CD4-positive, alpha-beta T cell treated with Interferon gamma for 1 hour (primary cell): ENCODE measurements around the gene SHPK.

Experiments
- DNase-seq: peaks from one replicate; pipeline ENCODE4 v3.0.0-alpha.2; 2020

SHPK gene

DNA sequence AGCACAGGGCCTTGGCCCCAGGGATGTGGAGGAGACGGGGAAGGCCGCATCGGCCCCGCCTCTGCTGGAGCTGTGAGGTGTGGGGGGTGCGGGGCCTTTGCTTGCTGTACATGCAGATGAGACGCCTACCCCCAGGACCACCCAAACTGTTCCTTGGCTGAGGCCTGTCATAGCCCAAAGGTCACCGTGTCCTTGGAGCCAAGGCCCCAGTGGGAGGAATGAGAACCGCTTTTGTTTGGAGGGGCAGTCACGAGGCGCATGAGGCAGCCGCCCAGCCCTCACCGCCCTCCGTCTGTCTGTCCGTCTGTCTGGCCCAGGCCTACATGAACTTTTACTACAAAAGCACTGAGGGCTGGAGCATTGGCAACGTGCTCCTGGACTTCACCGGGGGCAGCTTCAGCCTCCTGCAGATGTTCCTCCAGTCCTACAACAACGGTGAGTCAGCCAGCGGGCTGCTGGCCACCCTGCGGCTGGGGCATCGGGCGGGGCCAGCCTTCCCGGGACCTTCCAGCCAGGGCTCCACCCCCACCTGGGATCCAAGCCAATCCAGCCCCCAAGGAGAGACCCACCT lies 23.6 kb upstream of the SHPK start:
- no peak for DNase-seq

DNA sequence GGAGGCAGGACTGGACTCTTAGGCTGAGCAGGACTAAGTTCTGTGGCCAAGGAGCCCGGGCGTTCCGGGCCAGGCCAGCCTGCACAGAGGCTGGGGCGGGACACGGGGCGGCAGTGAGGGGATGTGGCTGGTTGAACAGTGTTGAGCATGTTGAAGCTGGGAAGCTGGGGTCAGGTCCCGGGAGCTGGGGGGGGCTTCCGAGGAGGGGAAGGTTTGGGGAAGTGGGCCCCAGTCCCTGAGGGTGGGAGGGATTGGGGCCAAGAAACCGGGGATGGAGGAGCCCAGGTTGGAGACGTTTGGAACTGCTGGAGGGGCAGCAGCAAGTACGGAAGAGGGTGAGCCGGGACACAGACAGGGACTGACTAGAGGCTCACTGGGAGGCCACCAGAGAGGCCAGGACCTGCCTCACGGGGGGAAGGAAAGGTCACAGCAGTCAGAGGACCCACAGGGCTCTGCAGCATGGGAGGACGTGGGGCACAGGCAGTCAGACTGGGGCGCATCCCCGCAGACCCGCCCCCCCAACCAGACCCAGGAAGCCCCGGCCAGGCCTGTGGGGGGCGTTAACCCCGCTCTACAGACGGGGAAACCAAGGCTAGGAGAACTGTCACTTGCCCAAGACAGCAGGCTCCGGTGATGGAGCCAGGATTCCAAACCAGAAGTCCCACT lies 22.9 kb upstream of the SHPK start:
- no peak for DNase-seq

DNA sequence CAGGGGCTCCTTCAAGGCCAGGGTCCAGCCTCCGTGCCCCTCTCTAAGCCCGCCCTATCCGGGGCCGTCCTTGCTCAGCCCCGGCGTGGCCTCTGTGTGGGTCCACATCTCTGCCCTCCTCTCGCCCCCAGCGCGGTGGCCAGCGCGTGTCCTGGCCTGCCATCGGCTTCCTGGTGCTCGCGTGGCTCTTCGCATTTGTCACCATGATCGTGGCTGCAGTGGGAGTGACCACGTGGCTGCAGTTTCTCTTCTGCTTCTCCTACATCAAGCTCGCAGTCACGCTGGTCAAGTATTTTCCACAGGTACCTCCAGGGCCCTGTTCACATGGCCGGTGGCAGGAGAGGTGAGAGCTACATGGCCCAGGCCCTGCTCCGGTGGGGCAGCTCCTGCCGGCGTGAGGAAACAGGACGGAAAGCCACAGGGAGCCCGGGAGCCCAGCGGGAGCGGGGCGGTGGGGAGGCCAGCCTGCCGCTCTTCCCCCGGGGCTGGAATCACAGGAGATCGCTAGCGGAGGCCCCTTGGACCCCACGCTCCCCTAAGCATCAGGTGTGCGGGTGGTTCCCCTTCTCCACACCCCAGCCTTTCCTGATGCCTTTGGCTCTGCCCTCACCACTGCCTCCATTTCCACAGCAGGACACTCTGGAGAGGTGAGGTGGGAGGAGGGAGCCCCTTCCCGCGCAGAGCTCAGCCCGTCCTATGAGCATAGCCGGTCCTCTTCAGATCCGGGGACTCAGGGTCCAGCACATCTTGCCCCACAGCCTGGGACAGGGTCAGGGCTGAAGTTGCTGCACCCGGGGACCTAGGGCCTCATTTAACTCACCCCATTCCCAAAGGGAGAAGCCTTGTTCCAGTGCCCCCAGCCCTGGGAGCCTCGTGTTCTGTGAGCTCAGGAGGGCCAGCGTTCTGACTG lies 22.1 kb upstream of the SHPK start:
- no peak for DNase-seq

DNA sequence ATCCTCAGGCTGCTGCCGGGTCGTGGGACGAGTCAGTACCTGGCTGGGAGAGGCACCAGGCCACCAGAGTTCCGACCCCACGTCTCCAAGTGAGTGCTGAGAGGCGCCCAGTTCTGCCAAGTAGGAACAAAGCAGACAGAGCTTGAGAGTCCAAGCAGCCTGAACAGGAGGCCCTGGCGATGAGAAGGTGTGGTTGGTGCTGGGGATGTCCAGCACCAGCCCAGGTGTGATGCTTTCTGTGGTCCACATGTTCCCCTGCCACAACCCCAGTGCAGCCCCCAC lies 21.5 kb upstream of the SHPK start:
- DNase-seq: no peak

DNA sequence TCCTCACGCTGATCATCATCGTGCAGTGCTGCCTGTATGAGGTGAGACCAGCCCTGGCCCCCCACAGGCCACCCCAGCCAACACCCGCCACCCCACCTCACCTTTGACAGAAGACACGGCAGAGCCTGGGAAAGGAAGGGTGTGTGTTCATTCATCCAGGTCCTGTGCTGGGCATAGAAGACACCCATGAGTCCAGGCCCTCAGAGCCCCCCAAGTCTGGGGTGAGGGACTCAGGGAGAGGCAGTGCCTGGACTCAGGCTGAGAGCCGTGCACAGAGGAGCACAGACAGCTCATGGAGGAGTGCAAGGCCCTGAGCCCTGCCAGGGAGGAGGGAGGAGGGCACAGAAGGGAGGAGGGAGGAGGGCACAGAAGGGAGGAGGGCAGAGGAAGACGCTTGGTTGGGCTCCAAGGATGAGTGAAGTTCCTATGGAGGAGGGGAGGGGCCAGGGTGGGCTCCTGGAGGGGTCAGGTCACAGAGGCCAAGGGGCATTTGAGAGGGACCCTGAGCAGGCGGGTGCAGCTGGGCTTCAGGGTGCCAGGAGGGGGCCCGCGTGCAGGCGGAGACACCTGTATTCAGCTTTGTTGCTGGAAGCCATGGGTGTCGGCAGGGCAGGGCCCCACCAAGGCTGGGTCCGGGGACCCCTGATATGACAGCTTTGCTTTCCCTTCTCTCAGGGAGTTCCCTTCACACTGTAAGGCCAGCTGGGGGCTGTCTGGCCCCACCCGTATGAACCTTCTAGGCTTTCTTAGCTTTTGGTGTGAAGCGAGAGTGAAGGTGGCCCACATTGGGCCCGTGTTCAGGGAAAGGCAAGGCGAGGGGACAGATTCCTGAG lies 20.9 kb upstream of the SHPK start:
- DNase-seq: no peak

DNA sequence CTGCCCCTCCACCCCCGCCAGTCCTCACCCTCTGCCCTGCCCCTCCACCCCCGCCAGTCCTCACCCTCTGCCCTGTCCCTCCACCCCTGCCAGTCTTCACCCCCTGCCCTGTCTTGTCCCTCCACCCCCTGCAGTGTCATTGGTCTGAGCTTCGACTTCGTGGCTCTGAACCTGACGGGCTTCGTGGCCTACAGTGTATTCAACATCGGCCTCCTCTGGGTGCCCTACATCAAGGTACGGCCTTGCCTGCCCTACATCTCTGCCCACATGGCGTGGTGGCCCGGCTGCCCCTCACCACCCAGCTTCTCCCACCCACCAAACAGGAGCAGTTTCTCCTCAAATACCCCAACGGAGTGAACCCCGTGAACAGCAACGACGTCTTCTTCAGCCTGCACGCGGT lies 20.3 kb upstream of the SHPK start:
- DNase-seq: no peak

DNA sequence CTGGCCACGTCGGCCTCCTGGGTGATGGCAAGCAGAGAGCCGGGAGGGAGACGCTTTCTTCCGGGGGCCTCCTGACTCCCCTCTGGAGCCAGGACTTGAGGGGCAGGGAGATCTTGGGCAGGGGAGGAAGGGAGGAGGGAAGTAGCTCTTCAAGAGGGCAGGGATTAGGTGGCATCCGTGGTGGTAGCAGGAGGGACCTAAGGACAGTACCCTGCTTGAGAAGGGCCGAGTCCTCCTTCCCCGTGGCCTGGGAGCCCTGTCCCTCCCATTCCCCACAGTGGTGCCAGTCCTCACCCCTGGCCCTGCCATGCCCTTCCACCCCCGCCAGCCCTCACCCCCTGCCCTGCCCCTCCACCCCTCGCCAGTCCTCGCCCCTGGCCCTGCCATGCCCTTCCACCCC lies 19.7 kb upstream of the SHPK start:
- DNase-seq: no peak

DNA sequence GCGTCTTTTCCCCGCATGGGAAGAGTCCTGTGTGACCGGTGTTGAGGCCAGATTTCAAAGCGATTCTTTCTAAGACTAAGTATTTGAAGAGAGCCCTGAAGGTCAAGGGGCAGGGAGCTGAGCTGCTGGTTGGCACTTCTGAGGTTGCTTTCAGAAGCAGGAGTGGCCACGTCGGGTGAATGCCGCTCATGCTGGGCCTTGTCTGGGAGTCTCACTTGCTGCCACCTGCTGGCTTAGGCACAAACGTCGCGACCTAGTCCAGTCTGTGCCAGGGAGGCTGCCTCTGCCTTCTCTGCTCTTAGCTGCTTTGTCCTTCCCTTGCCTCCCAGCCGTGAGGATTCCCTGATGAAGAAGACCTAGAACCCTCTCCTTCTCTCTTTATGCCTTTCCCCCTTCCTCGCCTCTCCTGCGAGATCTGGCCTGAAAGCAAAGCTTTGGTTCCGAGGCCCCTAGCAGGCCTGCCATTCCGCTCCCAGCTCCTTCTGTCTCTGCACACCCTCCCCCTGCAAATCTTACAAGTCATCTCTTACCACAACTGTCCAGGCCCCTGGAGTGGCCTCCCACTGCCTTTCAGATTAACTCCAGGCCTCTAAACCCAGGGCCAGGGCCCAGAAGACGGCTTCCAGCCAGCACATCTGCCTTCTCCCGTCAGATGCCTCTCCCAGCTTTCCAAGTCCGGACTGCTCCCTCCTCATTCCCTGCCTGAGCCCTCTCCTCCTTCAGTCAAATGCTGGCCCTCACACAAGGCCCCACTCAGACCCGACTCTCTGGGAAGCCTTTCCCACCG lies 11.9 kb upstream of the SHPK start:
- DNase-seq: peak; percentile 36

DNA sequence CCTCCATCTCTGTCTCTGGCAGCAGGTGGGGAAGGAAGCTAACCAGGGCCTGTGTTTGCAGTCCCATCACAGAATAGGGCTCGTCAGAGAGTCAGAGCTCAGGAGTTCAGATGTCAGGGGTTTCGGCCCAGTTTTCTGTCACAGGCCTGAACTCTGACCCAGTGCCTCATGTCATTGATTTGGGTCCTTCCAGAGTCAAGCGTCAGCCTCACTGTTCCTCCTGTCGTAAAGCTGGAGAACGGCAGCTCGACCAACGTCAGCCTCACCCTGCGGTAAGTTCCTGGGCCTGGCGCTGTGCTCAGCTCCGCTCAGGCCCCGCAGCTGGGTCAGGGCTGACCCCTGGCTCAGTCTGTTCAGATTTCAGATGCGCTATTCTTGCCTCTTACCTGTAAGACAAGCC lies 11.2 kb upstream of the SHPK start:
- DNase-seq: no peak

DNA sequence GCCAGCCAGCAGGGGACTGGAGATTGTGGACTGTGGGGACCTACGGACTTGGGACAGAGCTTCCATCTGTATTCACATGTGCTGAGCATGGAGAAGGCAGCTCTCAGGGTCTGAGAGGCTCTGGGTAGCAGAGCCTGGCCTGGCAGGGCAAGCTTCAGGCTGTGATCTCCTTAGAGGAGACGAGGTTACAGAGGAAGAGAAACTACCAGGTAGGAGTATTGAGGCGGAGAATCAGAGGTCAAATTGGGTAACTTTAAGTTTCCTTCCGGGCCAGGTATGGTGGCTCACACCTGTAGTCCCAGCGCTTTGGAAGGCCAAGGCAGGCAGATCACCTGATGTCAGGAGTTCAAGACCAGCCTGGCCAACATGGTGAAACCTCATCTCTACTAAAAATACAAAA lies 9.3 kb upstream of the SHPK start:
- no peak for DNase-seq

DNA sequence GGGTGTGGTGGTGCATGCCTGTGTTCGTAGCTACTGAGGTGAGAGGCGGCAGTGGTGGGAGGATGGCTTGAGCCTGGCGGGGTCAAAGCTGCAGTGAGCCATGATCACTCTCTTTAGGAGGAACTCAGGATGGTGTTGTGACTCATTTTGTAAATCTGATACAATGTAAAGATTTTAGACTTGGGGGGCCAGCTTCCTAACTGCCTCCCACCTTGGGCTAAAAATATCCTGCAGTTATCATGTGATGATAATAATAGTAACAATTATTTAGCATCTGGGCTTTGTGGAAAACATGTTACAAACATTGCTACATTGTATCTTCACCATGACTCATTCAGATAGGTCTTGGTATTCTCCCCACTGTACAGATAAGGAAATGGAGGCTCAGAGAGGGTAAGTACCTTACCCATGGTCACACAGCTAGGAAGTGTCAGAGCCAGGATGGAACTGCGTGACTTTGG lies 7.9 kb upstream of the SHPK start:
- no peak for DNase-seq

DNA sequence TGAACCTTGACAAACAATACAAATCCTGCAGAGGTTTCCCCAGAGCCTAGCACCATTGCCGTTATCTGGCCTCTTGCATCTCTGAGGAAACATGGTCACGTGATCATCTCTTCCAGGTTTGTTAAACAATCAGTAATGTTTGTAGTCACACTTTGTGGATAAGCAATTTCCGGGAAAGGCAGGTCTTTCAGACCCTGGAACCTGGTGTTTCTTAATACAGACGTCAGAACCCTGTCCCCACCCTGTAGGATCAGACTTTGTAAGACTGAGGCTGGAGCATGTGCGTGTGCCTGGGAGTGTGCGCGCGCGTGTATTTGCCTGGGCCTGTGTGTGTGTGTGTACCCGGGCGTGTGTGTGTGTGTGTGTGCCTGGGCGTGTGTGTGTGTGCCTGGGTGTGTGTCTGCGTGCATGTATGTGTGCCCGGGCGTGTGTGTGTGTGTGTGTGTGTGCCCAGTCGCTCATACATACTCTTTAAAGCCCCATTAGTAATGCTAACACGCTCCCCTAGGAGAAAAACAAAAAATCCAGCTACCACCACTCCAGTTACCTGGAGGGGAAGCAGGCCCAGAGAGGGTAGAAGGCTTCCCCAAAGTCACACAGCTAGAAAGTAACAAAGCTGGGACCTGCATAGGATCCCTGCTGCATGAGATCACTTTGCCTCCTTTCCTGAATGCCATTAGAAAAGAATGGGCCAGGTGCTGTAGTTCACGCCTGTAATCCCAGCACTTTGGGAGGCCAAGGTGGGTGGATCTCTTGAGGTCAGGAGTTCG lies 5.9 kb upstream of the SHPK start:
- no peak for DNase-seq

DNA sequence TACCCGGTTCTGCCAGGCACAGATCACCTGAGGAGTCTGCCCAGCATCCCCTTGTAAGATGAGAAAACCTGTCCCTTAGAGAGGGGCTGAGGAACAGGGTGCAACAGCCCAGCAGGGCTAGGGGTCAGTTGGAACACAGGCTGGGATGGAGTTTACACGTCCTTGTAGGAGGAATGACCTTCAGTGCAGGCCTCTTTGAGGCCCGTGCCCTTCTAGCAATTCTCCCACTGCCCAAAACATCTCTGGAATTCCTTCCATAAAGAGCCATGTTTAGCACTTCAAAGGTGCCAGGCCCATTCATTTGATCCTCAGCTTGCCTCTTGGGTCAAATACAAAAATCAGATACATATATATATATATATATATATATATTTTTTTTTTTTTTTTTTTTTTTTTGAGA lies 5.0 kb upstream of the SHPK start:
- no peak for DNase-seq

DNA sequence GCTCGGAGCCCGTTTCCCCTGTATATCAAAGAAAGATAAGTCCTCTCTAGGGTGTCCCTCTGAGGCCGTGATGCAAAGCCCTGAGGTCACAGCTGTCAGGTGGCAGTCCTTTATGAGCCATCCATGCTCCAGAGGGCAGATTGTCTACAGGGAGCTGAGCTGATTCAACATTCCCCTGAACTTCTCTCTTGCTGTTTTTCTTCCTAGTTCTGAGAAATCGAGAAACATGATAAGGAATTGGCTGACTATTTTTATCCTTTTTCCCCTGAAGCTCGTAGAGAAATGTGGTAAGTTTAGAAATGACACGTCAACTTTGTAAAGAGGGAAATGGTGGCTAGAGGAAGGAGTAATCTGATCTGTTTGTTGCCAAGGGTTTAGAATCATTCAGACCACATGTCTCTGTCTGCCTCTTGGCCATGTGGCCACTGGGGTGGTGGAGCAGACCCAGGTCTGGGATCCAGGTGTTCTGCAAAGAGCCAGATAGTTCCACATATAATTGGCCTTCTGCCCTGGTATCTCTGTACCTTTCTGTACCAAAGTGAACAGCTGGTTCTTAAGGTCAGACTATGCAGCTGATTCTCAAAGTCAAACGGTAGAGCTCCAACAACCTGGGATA lies 4.0 kb upstream of the SHPK start:
- DNase-seq: peak; percentile 42

DNA sequence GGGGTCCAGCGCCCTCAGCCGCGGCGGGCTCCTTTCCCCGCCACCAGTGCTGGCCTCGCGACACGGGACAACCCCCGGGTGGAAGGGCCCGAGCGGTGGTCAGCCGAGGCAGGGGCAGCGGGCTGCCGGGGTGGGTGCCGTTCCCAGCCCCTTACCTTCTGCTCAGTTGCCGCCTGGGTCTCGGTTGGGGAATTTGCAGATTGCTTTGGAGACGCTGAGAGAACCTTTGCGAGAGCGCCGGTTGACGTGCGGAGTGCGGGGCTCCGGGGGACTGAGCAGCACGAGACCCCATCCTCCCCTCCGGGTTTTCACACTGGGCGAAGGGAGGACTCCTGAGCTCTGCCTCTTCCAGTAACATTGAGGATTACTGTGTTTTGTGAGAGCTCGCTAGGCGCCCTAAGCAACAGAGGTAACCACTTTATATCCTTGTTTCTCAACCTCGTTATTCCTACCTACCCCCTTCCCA lies 891 bp upstream of the SHPK start:
- no peak for DNase-seq

DNA sequence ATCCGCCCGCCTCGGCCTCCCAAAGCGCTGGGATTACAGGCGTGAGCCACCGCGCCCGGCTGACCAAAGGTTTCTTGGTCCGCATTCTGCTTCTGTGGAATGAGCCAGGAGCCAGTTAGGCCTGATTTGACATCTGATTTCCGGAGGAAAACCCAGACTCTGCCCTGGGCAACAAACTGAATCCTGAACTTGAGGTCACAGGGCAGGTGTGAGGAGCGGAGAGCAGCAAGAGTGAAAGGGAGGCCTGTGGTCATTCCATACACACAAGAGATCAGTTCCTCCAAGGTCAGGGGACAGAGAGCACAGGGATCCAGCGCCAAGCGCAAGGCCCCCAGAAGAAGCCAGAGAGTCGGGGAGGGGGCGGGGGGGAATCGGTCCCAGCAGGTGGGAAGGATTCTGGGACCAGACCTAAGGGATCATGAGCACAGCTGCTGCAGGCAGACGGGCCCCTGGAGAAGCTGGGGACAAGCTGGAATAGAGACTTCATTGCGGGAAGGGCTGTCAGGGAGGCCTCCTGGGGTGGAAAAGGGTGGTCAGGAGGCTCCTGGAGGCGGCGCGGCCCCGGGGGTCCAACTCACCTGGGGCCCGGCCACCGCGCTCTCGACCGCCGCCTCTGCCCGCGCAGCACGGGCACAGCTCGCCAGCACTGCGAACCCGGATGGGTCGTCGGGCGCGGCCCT lies 436 bp downstream of the SHPK start:
- DNase-seq: no peak

DNA sequence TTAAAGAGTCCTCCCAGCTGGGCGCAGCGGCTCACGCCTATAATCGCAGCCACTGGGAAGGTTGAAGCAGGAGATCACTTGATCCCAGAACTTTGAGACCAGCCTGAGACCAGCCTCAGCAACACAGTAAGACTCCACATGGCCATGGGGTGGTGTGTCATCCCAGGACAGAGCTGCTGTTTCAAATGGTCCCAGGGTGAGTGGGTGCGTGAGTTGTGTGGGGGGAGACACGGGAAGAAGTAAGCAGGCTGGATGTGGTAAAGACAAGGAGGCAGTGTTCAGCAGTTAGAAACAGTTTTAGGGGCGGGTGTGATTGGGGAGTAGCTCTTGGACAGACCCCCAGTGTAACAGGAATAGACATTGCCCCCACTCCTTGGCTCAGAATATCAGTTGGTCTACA lies 3.8 kb downstream of the SHPK start:
- DNase-seq: no peak

DNA sequence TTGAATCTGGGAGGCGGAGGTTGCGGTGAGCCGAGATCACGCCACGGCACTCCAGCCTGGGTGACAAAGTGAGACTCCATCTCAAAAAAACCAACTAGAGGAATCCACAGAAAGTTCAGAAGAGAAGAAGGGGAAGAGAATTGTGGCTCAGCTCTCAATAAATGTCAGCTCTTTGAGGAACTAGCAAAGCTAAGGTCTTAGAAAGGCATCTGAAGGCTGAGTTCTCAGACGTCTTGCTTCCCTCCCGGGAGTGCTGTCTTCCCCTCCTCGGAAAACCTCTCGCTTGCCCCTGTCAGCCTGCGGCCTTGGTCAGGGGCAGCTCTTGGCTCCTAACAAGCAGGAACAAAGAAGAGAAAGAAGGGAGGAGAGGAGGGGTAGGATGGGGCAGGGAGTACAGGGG lies 5.3 kb downstream of the SHPK start:
- no peak for DNase-seq

DNA sequence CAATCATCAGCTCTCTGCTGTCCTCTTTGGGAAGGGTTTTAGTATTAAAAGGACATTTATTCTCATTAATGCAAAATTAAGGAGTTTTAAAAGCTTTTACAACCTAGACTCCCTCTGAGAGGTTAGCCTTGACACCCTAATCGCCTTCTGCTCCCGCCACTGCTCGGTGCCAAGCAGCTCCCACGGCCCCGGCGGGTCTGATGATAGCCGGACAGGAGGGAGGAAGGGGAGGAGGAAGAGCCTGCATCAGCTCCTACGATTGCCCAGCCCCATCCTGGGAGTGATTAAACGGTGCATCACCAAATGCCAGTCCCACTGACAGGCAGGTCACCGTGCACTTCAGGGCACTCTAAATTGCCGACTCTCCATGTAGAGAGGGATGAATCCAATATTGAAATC lies 8.3 kb downstream of the SHPK start:
- no peak for DNase-seq
